ENCODE measurements around the gene ADGRF1. TPM values are rescaled to one million over a fixed set of nuclear protein-coding genes. Genes with fewer than 3 reads are reported as not detected.
"Not testable (repeated sequence)": the region's sequence is repeated elsewhere in the genome, so short reads cannot be mapped to it uniquely, and the experiment has no call there.

The ADGRF1 gene
- total and polyA plus RNA-seq, 5 donors: not detected

DNA sequence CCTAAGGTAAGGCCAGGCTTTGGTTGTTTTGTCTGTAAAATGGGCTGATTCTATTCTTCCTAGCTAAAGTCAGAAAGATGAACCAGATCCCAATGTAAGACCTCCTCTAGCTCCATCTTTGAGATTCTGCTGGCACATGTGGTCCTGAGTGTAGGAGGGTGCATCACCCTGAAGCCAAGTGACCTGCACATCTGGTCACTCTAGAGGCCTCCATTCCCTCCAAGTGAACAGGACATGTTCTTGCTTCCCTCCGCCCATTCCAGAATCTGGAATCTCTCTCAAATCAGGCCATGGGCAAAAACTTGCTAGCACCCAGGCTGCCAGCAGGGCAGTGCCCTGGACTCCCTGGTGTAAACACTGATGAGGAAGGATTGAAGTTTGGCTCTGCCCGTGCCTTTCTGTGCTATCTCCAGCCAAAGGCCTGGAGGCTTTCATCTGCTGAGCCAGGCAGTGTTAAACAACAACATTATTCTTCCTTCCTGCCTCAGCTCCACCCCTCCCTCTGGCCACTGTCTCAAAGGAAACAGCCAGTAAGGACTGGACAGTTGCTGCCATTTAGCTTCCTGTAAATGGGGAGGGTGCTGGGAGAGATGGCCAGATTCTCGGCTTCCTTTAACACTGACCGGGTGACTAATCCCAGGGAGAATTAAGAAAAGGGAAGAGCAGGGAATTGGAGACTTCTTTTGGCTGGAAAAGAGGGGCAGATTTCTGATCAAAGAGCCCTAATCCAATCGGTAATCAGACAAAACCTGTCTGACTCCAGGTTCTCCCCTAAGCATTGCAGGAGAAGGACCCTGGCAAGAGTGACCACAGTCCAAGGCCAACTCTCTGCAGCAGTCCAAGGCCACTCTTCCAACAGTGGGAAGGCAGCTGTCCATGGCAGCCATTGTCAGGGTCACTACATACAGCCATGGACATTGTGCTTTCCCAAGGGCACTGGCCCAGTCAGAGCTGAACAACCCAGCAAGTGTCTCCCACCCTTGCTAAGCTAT, 19.5 kb upstream of the ADGRF1 start:
- Histone ChIP-seq H3K27ac (ENCODE audit: low read length) (peak overlapping the region; percentile 6), H3K9me3 (ENCODE audit: control insufficient read depth, low read length) (peaks cover 2% of the 10 kb centered on the region), H3K27me3 (ENCODE audit: control insufficient read depth, insufficient read depth) (no peaks in the 10 kb centered on the region), H3K4me3 (ENCODE audit: low read length) (no peak overlapping the region), H3K4me1 (ENCODE audit: control insufficient read depth, insufficient read depth, low read length) (peaks cover 8% of the 10 kb centered on the region)
- 49% methylated on average over 5 of the region's 5 CpGs for WGBS
- intact Hi-C loops (cut with DNase I): no loop called here
- DNase-seq (peak in 2 of 3 donors; percentile 46 to 61), ATAC-seq (peak; percentile 87 to 98)

DNA sequence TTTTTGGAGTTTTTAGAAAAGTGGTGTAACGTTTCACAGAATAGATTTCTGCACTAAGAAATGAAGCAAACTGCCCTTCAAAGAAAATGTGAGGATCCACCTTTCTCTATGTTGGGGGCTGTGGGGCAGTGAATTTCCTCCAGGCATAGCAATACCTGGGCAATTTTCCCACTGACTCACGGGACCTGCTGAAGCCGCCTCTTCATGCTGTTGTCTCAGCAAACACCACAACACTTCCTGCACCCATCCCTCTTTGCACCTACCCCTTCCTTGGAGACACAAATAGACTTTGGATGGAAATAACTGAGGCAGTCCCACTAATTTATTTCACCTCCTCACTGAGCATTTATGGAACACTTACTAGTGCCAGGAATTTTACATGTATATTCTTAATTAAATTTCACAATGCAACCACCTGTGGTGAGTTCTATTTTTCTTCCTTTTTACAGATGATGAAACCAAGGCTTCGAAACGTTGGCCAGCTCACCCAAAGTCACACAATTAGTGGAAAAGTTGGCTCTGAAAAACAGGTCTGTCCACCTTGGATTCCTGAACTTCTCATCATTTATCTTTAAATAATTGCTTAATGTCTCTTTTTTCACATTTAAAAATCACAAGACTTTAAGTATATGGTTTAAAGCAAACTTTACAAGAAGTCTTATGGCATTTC, 17.2 kb upstream of the ADGRF1 start:
- DNase-seq: no peak
- intact Hi-C loops (cut with DNase I): no loop called here
- ATAC-seq: no peak
- peaks cover 2% of the 10 kb centered on the region for H3K9me3 ChIP-seq (ENCODE audit: control insufficient read depth, low read length)
- no peak overlapping the region for H3K27ac ChIP-seq (ENCODE audit: low read length)
- no peaks in the 10 kb centered on the region for H3K27me3 ChIP-seq (ENCODE audit: control insufficient read depth, insufficient read depth)
- H3K4me1 ChIP-seq (ENCODE audit: control insufficient read depth, insufficient read depth, low read length): peaks cover 8% of the 10 kb centered on the region
- 82% methylated on average over 5 of the region's 5 CpGs for WGBS
- H3K4me3 ChIP-seq (ENCODE audit: low read length): no peak overlapping the region

DNA sequence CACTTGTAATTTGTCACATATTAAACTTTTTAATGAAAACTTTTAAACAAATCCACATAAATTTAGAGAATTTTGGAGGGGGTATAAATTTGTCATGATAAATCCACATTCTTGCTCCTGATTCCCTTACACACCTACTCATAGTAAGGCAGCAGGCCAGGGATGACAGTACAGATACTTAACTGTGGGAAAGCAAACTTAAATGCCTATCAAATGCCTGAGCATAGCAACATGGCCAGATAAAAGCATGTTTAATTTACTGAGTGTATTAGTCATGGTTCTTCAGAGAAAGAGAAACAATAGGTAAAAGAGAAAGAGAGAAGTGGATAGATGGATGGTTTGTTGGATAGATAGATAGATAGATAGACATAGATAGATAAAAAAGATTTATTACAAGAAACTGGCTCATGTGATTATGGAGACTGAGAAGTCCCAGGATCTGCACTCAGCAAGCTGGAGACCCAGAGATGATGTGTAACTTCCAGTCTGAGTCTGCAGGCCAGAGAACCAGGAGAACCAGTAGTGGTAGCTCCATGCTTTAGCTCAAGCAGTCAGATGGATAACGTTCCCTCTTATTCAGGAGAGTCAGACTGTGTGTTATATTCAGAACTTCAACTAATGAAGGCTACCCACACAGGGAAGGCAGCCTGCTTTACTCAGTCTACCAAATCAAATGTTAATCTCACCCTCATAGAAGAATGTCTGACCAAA, 15.9 kb upstream of the ADGRF1 start:
- Histone ChIP-seq H3K27ac (ENCODE audit: low read length) (no peak overlapping the region), H3K4me3 (ENCODE audit: low read length) (no peak overlapping the region), H3K9me3 (ENCODE audit: control insufficient read depth, low read length) (peaks cover under 1% of the 10 kb centered on the region), H3K27me3 (ENCODE audit: control insufficient read depth, insufficient read depth) (no peaks in the 10 kb centered on the region), H3K4me1 (ENCODE audit: control insufficient read depth, insufficient read depth, low read length) (peaks cover 8% of the 10 kb centered on the region)
- DNase-seq (no peak), ATAC-seq (no peak)
- 96% methylated on average over 1 of the region's 1 CpG for WGBS
- intact Hi-C loops (cut with DNase I): no loop called here

DNA sequence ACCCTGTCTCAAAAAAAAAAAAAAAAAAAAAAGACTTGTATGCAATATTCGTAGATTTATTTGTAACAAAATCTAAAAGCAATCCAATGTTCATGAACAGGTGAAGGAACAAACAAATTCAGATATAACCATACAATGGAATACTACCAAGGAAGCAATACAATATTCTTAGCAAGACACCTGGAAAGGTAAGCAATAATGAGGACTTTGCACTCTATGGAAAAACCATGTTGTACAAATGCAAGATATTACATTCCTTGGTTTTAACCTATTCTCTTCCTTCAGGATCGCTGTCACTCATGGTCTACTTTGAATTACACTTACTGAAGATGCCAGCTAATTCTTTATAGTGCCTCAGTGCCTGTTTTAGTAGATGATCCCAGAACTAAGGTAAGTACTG, 14.7 kb upstream of the ADGRF1 start:
- intact Hi-C loops (cut with DNase I): no loop called here
- no peak for ATAC-seq
- Histone ChIP-seq H3K4me1 (ENCODE audit: control insufficient read depth, insufficient read depth, low read length) (peaks cover 5% of the 10 kb centered on the region), H3K9me3 (ENCODE audit: control insufficient read depth, low read length) (no peaks in the 10 kb centered on the region), H3K27me3 (ENCODE audit: control insufficient read depth, insufficient read depth) (no peaks in the 10 kb centered on the region), H3K27ac (ENCODE audit: low read length) (no peak overlapping the region), H3K4me3 (ENCODE audit: low read length) (no peak overlapping the region)
- WGBS: 89% methylated on average over 2 of the region's 2 CpGs
- DNase-seq: no peak

DNA sequence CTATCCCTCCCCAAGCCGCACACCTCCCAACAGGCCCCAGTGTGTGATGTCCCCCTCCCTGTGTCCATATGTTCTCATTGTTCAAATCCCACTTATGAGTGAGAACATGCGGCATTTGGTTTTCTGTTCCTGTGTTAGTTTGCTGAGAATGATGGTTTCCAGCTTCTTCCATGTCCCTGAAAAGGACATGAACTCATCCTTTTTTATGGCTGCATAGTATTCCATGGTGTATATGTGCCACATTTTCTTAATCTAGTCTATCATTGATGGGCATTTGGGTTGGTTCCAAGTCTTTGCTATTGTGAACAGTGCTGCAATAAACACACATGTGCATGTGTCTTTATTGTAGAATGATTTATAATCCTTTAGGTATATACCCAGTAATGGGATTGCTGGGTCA, 12.2 kb upstream of the ADGRF1 start:
- H3K9me3 ChIP-seq (ENCODE audit: control insufficient read depth, low read length); intact Hi-C loops (cut with DNase I); H3K4me3 ChIP-seq (ENCODE audit: low read length); H3K27me3 ChIP-seq (ENCODE audit: control insufficient read depth, insufficient read depth); H3K4me1 ChIP-seq (ENCODE audit: control insufficient read depth, insufficient read depth, low read length); H3K27ac ChIP-seq (ENCODE audit: low read length); DNase-seq; ATAC-seq: not testable (repeated sequence)
- WGBS: 100% methylated on average over 2 of the region's 2 CpGs

DNA sequence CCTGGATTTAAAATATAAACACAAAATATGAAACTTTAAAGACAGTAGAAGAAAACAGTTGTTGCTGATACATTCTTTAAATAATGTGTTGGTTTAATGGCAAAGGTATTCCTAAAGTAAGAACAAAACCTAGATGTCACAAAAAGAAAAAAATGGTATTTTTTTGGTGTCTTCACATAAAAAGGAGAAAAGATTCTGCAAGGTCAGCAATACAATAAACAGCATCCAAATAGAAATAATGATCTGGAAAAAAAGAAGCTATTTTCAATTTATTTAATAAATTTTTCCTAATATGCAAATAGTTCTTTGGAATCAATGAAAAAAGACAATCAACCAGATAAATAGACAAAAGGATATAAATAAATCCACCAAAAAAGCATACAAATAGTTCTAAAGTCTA, 6.5 kb upstream of the ADGRF1 start:
- Histone ChIP-seq H3K4me1 (ENCODE audit: control insufficient read depth, insufficient read depth, low read length) (no peaks in the 10 kb centered on the region), H3K27ac (ENCODE audit: low read length) (no peak overlapping the region), H3K4me3 (ENCODE audit: low read length) (no peak overlapping the region), H3K27me3 (ENCODE audit: control insufficient read depth, insufficient read depth) (no peaks in the 10 kb centered on the region), H3K9me3 (ENCODE audit: control insufficient read depth, low read length) (no peaks in the 10 kb centered on the region)
- ATAC-seq (no peak), DNase-seq (no peak)
- intact Hi-C loops (cut with DNase I): loop anchor here in 2 of 4 donors (5.0 kb wide), 1 partner anchor 201 kb away; no protein-coding TSS in a partner anchor

DNA sequence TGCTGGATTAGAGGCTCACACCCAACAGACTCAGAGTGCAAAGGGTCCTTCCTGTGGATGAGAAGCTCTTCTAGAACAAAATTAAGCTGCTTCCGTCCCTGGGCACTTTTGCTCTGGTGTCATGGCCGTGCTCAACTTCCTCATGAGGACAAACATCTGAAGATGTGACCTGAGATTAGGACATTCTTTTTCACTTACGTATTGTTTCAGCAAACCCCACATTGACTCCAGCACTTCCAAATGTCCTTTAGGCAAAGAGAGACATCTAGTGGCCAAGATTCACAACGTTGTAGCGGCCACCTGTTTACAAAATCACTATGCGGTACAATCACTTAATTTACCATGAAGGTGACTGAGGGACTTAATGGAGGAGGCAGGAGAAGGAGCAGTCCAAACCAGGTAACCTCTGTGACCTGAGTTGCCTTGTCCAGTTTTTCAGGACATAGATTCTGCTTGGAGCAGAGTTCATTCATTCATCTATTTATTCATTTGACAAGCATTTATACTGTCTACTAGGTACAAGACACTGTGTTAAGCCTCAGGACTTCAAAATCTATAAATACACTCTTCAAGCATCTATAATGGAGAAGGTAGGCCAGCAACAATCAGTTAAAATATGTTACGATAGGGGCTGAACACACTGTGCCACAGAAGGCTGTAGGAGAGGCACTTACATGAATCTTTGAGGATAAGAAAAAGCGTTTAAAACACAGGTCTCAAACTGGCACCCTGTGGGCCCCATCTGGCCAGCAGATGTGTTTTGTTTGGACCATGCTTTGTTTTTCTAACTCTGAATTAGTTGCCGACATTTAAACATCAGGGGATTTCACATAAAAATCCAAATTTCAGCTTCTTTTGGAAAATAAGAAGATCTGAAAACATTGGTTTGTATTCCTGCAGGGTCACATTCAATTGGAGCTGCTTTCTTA, 5.6 kb upstream of the ADGRF1 start:
- no peak overlapping the region for H3K4me3 ChIP-seq (ENCODE audit: low read length)
- no peak overlapping the region for H3K27ac ChIP-seq (ENCODE audit: low read length)
- no peaks in the 10 kb centered on the region for H3K9me3 ChIP-seq (ENCODE audit: control insufficient read depth, low read length)
- H3K27me3 ChIP-seq (ENCODE audit: control insufficient read depth, insufficient read depth): no peaks in the 10 kb centered on the region
- H3K4me1 ChIP-seq (ENCODE audit: control insufficient read depth, insufficient read depth, low read length): no peaks in the 10 kb centered on the region
- 17% methylated on average over 9 of the region's 9 CpGs for WGBS
- ATAC-seq: peak; percentile 78 to 87
- peak in 1 of 3 donors; percentile 14 for DNase-seq
- intact Hi-C loops (cut with DNase I): loop anchor here in 3 of 4 donors (2.0 to 5.0 kb wide), 2 partner anchors 199 to 200 kb away; no protein-coding TSS in a partner anchor

DNA sequence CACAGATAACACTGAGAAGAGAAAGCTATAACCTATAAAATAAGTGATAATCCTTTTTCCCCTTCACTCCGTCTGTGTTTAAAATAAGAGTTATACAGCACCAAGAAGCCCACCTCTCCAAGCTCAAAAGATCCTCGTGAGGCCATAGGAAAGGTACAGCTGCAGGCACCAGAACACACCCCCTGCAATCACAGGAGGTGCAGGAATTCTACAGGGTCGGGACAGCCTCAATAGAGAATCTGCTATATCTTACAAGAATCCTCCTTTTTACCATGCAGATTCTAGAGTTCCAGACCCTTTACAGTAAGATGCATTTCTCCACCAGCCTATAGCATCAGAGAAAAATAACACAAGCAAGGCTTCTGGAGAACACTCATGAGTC, 5.0 kb upstream of the ADGRF1 start:
- intact Hi-C loops (cut with DNase I): loop anchor here in 3 of 4 donors (2.0 to 5.0 kb wide), 2 partner anchors 198 to 200 kb away; no protein-coding TSS in a partner anchor
- Histone ChIP-seq H3K4me3 (ENCODE audit: low read length) (no peak overlapping the region), H3K4me1 (ENCODE audit: control insufficient read depth, insufficient read depth, low read length) (no peaks in the 10 kb centered on the region), H3K27me3 (ENCODE audit: control insufficient read depth, insufficient read depth) (no peaks in the 10 kb centered on the region), H3K9me3 (ENCODE audit: control insufficient read depth, low read length) (no peaks in the 10 kb centered on the region), H3K27ac (ENCODE audit: low read length) (no peak overlapping the region)
- 64% methylated on average over 3 of the region's 3 CpGs for WGBS
- ATAC-seq (peak in 1 of 2 donors; percentile 31), DNase-seq (no peak)

DNA sequence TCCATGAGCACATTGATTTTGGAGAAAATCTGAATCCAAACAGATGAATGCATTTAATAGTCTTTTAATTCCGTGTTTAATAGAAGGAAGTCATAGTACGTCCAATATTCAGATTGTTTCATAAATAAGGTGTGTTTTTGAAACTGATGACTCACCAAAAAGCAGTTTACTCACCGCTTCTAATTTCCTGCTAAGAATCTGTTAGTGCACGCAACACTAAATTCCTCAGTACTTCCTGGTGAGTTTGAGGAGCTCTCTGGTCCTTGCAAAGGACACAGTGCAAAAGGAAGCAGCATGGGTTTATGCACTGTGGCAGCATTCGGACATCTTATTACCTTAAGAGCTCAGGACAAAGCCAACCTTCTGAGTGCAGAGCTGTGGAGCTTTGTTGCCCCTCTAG, 2.3 kb upstream of the ADGRF1 start:
- ATAC-seq (no peak), DNase-seq (no peak)
- H3K27ac ChIP-seq (ENCODE audit: low read length): no peak overlapping the region
- 52% methylated on average over 5 of the region's 5 CpGs for WGBS
- intact Hi-C loops (cut with DNase I): loop anchor here in 1 of 4 donors (5.0 kb wide), 1 partner anchor 197 kb away; no protein-coding TSS in a partner anchor
- no peaks in the 10 kb centered on the region for H3K9me3 ChIP-seq (ENCODE audit: control insufficient read depth, low read length)
- no peaks in the 10 kb centered on the region for H3K27me3 ChIP-seq (ENCODE audit: control insufficient read depth, insufficient read depth)
- H3K4me1 ChIP-seq (ENCODE audit: control insufficient read depth, insufficient read depth, low read length): no peaks in the 10 kb centered on the region
- no peak overlapping the region for H3K4me3 ChIP-seq (ENCODE audit: low read length)

DNA sequence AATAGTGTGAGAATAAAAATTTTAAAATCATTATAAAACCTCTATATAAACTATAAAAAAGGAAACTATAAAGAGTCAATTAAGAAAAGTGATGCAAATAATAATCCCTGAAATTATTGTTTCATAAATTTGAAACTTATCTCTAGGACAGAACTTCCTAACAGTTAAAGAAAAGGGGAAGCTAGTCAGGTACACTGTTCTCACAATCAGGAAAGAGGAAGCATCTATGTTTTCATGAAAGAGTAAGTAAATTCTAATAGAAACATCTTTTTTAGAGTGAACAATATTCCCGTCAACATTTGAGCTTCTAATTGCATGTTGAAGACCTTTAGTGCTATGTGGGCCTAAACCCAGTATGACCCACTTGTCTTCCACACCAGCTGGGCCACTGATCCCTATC, 1.2 kb upstream of the ADGRF1 start:
- Histone ChIP-seq H3K4me3 (ENCODE audit: low read length) (no peak overlapping the region), H3K27ac (ENCODE audit: low read length) (no peak overlapping the region), H3K9me3 (ENCODE audit: control insufficient read depth, low read length) (no peaks in the 10 kb centered on the region), H3K27me3 (ENCODE audit: control insufficient read depth, insufficient read depth) (no peaks in the 10 kb centered on the region), H3K4me1 (ENCODE audit: control insufficient read depth, insufficient read depth, low read length) (no peaks in the 10 kb centered on the region)
- ATAC-seq (no peak), DNase-seq (no peak)
- WGBS: 85% methylated on average over 1 of the region's 1 CpG
- intact Hi-C loops (cut with DNase I): loop anchor here in 1 of 4 donors (5.0 kb wide), 1 partner anchor 196 kb away; no protein-coding TSS in a partner anchor

Measured in right cardiac atrium (tissue), 5 donors.